Measurements from ENCODE around the gene FAIM2. TPM values are rescaled to one million over a fixed set of nuclear protein-coding genes. Genes with fewer than 3 reads are reported as not detected.

FAIM2 gene
- total and polyA plus RNA-seq, 2 experiments from 2014 or later: 0.06 to 0.49 TPM

GRCh38 chr12:49909356-49909755 is 5.7 kb upstream of the FAIM2 start:
- DNase-seq (ENCODE audit: low read depth in 1 of 2, low spot score in 1 of 2): no peak
- peaks cover 19% of the 10 kb centered on the region for H3K4me1 ChIP-seq (ENCODE audit: low read depth)
- no peak overlapping the region for H3K27ac ChIP-seq
- peaks cover 6% of the 10 kb centered on the region for H3K27me3 ChIP-seq
- TF ChIP-seq CTCF (IDR thresholded peaks at IDR 0.05; ENCODE audit: low read depth, low read length): no peak
- no peaks in the 10 kb centered on the region for H3K36me3 ChIP-seq
- no peak overlapping the region for H3K4me3 ChIP-seq
- H3K9me3 ChIP-seq (ENCODE audit: low read depth): no peaks in the 10 kb centered on the region

- H3K36me3 ChIP-seq: no peaks in the 10 kb centered on the region
- TF ChIP-seq CTCF (IDR thresholded peaks at IDR 0.05; ENCODE audit: low read depth, low read length): no peak
- H3K9me3 ChIP-seq (ENCODE audit: low read depth): no peaks in the 10 kb centered on the region
- no peak overlapping the region for H3K4me3 ChIP-seq
- no peak for DNase-seq (ENCODE audit: low read depth in 1 of 2, low spot score in 1 of 2)
- peaks cover 13% of the 10 kb centered on the region for H3K4me1 ChIP-seq (ENCODE audit: low read depth)
- peaks cover 21% of the 10 kb centered on the region for H3K27me3 ChIP-seq
- H3K27ac ChIP-seq: no peak overlapping the region
These were observed 3.7 kb upstream of the FAIM2 start for GRCh38 chr12:49907352-49907751.

GRCh38 chr12:49905718-49906314 is 2.1 kb upstream of the FAIM2 start:
- DNase-seq (ENCODE audit: low read depth in 1 of 2, low spot score in 1 of 2): no peak

GRCh38 chr12:49904601-49905000 is 901 bp upstream of the FAIM2 start:
- DNase-seq (ENCODE audit: low read depth in 1 of 2, low spot score in 1 of 2): no peak
- Histone ChIP-seq H3K36me3 (no peaks in the 10 kb centered on the region), H3K4me1 (ENCODE audit: low read depth) (peaks cover 3% of the 10 kb centered on the region), H3K27ac (no peak overlapping the region), H3K9me3 (ENCODE audit: low read depth) (no peaks in the 10 kb centered on the region), H3K27me3 (peaks cover 21% of the 10 kb centered on the region), H3K4me3 (no peak overlapping the region)
- TF ChIP-seq CTCF (IDR thresholded peaks at IDR 0.05; ENCODE audit: low read depth, low read length): no peak

More at GRCh38 chr12:49905718-49906314, 2.1 kb upstream of the FAIM2 start:
- Histone ChIP-seq H3K4me1 (ENCODE audit: low read depth) (peaks cover 13% of the 10 kb centered on the region), H3K4me3 (no peak overlapping the region), H3K9me3 (ENCODE audit: low read depth) (no peaks in the 10 kb centered on the region), H3K27ac (no peak overlapping the region), H3K27me3 (peaks cover 21% of the 10 kb centered on the region), H3K36me3 (no peaks in the 10 kb centered on the region)
- TF ChIP-seq CTCF (IDR thresholded peaks at IDR 0.05; ENCODE audit: low read depth, low read length): no peak

GRCh38 chr12:49903351-49903699 is 375 bp downstream of the FAIM2 start:
- DNase-seq (ENCODE audit: low read depth in 1 of 2, low spot score in 1 of 2): no peak
- no peaks in the 10 kb centered on the region for H3K4me1 ChIP-seq (ENCODE audit: low read depth)
- H3K27ac ChIP-seq: no peak overlapping the region
- H3K27me3 ChIP-seq: peaks cover 21% of the 10 kb centered on the region
- no peak for TF ChIP-seq CTCF (IDR thresholded peaks at IDR 0.05; ENCODE audit: low read depth, low read length)
- H3K9me3 ChIP-seq (ENCODE audit: low read depth): no peaks in the 10 kb centered on the region
- H3K36me3 ChIP-seq: no peaks in the 10 kb centered on the region
- H3K4me3 ChIP-seq: no peak overlapping the region
